Muscle of back (tissue), 13 donors: ENCODE measurements around the gene GFRAL. TPM values are rescaled to one million over a fixed set of nuclear protein-coding genes. Genes with fewer than 3 reads are reported as not detected.
"Not testable (repeated sequence)": the region's sequence is repeated elsewhere in the genome, so short reads cannot be mapped to it uniquely, and the experiment has no call there.

ENCODE experiments used
- DNase-seq, 3 donors: peaks; one replicate each; pipeline versions ENCODE4 v3.0.0 to v3.0.0-alpha.2; 2013
- long read RNA-seq, 9 donors: transcript quantifications; one replicate each; lab custom pipeline, GENCODE V29; 2026
- polyA plus RNA-seq, 10 donors: library from polyadenylated mRNA; unstranded; fragments of 120-200 nt; gene quantifications; one replicate each; pipeline ENCODE4 v1.2.1, GENCODE V29; 2013; ENCODE audit not compliant: insufficient read length in 10 of 10

GFRAL gene
- polyA plus RNA-seq = under 1 TPM; 0.11 to 0.64 (median 0.30) TPM
- long read RNA-seq, donor 1 = 0 reads
- long read RNA-seq, donor 2 = 0 reads
- long read RNA-seq, donor 3 = 0 reads
- long read RNA-seq, donor 4 = 0 reads
- long read RNA-seq, donor 5 = 0 reads
- long read RNA-seq, donor 6 = 0 reads
- long read RNA-seq, donor 7 = 0 reads
- long read RNA-seq, donor 8 = 0 reads
- long read RNA-seq, donor 9 = 0 reads

GRCh38 chr6:55327169-55327568 lies at the start of gene GFRAL:
Gene GFRAL (plus strand): TSS chr6:55327469. CDS start chr6:55327555, 86 bp downstream.
- no peak for DNase-seq

- peak in 1 of 3 donors; percentile 23 for DNase-seq
Observed at GRCh38 chr6:55277646-55278045, 49.6 kb upstream of the GFRAL start.

- no peak for DNase-seq
Observed at GRCh38 chr6:55281215-55281614, 46.1 kb upstream of the GFRAL start.

GRCh38 chr6:55282115-55282514 lies 45.2 kb upstream of the GFRAL start:
- peak in 2 of 3 donors; percentile 3 to 34 for DNase-seq

GRCh38 chr6:55286824-55287223 lies 40.4 kb upstream of the GFRAL start:
- no peak for DNase-seq

GRCh38 chr6:55290736-55291135 lies 36.5 kb upstream of the GFRAL start:
- DNase-seq = no peak

- no peak for DNase-seq
Observed at GRCh38 chr6:55293116-55293515, 34.2 kb upstream of the GFRAL start.

GRCh38 chr6:55297214-55297613 lies 30.1 kb upstream of the GFRAL start:
- not testable (repeated sequence) for DNase-seq

GRCh38 chr6:55299286-55299985 lies 27.8 kb upstream of the GFRAL start:
- DNase-seq = no peak

GRCh38 chr6:55304747-55305146 lies 22.5 kb upstream of the GFRAL start:
- no peak for DNase-seq

GRCh38 chr6:55319961-55320695 lies 7.1 kb upstream of the GFRAL start:
- no peak for DNase-seq

GRCh38 chr6:55320696-55321086 lies 6.6 kb upstream of the GFRAL start:
- DNase-seq = no peak

GRCh38 chr6:55377150-55377549 lies 49.9 kb downstream of the GFRAL start:
- DNase-seq = no peak

- DNase-seq = no peak
Observed at GRCh38 chr6:55379471-55379870, 52.2 kb downstream of the GFRAL start.

- DNase-seq = peak in 1 of 3 donors; percentile 11
Observed at GRCh38 chr6:55379895-55380294, 52.6 kb downstream of the GFRAL start.

GRCh38 chr6:55388211-55388610 lies 60.9 kb downstream of the GFRAL start:
- peak in 2 of 3 donors; percentile 17 to 61 for DNase-seq

- DNase-seq = no peak
Observed at GRCh38 chr6:55395871-55396270, 68.6 kb downstream of the GFRAL start.

- DNase-seq = no peak
Observed at GRCh38 chr6:55397986-55398385, 70.7 kb downstream of the GFRAL start.

GRCh38 chr6:55399351-55399750 lies 72.1 kb downstream of the GFRAL start:
- DNase-seq = peak in 2 of 3 donors; percentile 22 to 42

- DNase-seq = no peak
Observed at GRCh38 chr6:55405474-55406235, 78.4 kb downstream of the GFRAL start.

- DNase-seq = no peak
Observed at GRCh38 chr6:55410674-55411073, 83.4 kb downstream of the GFRAL start.

GRCh38 chr6:55423933-55424332 lies 96.7 kb downstream of the GFRAL start:
- DNase-seq = no peak
